SK-N-SH treated with all-trans-retinoic acid at 6 μM for 48 hours (cell line): Measurements from ENCODE around the gene LENG9.

Source experiments
- ATAC-seq: fragments of 200-7000 bp; cut with Tn5 transposase; 3 replicates; pipeline ENCODE4 v1.9.1; 2020; ENCODE audit warnings: mild to moderate bottlenecking, moderate library complexity
- BACH2 ChIP-seq: fragments of 250-450 bp; sonication (Bioruptor Pico); IDR thresholded peaks from 2 replicates; pipeline ENCODE4 v1.9.0; 2021; ENCODE audit warnings: mild to moderate bottlenecking, borderline replicate concordance
- CSDC2 ChIP-seq: fragments of 250-450 bp; sonication (Bioruptor Pico); IDR thresholded peaks from 2 replicates; pipeline ENCODE4 v1.5.0; 2020; ENCODE audit warnings: mild to moderate bottlenecking, moderate library complexity
- CSRNP3 ChIP-seq: fragments of 250-450 bp; sonication (Bioruptor Pico); IDR thresholded peaks from 2 replicates; pipeline ENCODE4 v1.5.1; 2021; ENCODE audit warnings: mild to moderate bottlenecking, moderate library complexity
- ESRRG ChIP-seq: fragments of 250-450 bp; sonication (Bioruptor Pico); IDR thresholded peaks from 2 replicates; pipeline ENCODE4 v1.6.1; 2021; ENCODE audit warnings: mild to moderate bottlenecking
- ISL1 ChIP-seq: fragments of 250-450 bp; sonication (Bioruptor Pico); IDR thresholded peaks from 2 replicates; pipeline ENCODE4 v2.1.2; 2022; ENCODE audit warnings: mild to moderate bottlenecking, moderate library complexity
- POU6F1 ChIP-seq: fragments of 250-450 bp; sonication (Bioruptor Pico); IDR thresholded peaks from 2 replicates; pipeline ENCODE4 v1.8.0; 2021; ENCODE audit warnings: low read depth, mild to moderate bottlenecking, moderate library complexity, borderline replicate concordance
- PPARA ChIP-seq: fragments of 250-450 bp; sonication (Bioruptor Pico); IDR thresholded peaks from 2 replicates; pipeline ENCODE4 v1.5.0; 2020; ENCODE audit warnings: mild to moderate bottlenecking, borderline replicate concordance
- RARB ChIP-seq: fragments of 250-450 bp; sonication (Bioruptor Pico); IDR thresholded peaks from 2 replicates; pipeline ENCODE4 v1.8.0; 2021; ENCODE audit warnings: mild to moderate bottlenecking, moderate library complexity
- SNAI2 ChIP-seq: fragments of 250-450 bp; sonication (Bioruptor Pico); IDR thresholded peaks from 2 replicates; pipeline ENCODE4 v1.5.0; 2020; ENCODE audit warnings: mild to moderate bottlenecking, moderate library complexity
- TCF4 ChIP-seq: fragments of 250-450 bp; sonication (Bioruptor Pico); IDR thresholded peaks from 2 replicates; pipeline ENCODE4 v1.8.0; 2021; ENCODE audit warnings: mild to moderate bottlenecking, moderate library complexity, borderline replicate concordance
- TOX ChIP-seq: fragments of 250-450 bp; sonication (Bioruptor Pico); IDR thresholded peaks from 2 replicates; pipeline ENCODE4 v1.8.0; 2021; ENCODE audit warnings: mild to moderate bottlenecking, moderate library complexity, borderline replicate concordance
- TSHZ2 ChIP-seq: fragments of 250-450 bp; sonication (Bioruptor Pico); IDR thresholded peaks from 2 replicates; pipeline ENCODE4 v1.5.0; 2020; ENCODE audit warnings: mild to moderate bottlenecking, moderate library complexity
- ZC3H10 ChIP-seq: fragments of 250-450 bp; sonication (Bioruptor Pico); IDR thresholded peaks from 2 replicates; pipeline ENCODE4 v1.5.1; 2021; ENCODE audit warnings: mild to moderate bottlenecking, moderate library complexity
- ZFP3 ChIP-seq: fragments of 250-450 bp; sonication (Bioruptor Pico); IDR thresholded peaks from 2 replicates; pipeline ENCODE4 v1.5.0; 2020; ENCODE audit warnings: mild to moderate bottlenecking, moderate library complexity
- ZFP30 ChIP-seq: fragments of 450-650 bp; formaldehyde crosslinking; IDR thresholded peaks from 2 replicates; pipeline ENCODE4 v1.5.0; 2022; ENCODE audit warnings: mild to moderate bottlenecking, moderate library complexity
- ZNF565 ChIP-seq: fragments of 450-650 bp; formaldehyde crosslinking; conservative IDR thresholded peaks from 2 replicates; pipeline ENCODE4 v1.5.0; 2020; ENCODE audit warnings: low read depth, mild to moderate bottlenecking, moderate library complexity
- ZNF70 ChIP-seq: fragments of 450-650 bp; formaldehyde crosslinking; IDR thresholded peaks from 2 replicates; pipeline ENCODE4 v1.5.0; 2020; ENCODE audit warnings: mild to moderate bottlenecking, moderate library complexity
- ZNF8 ChIP-seq: fragments of 450-650 bp; formaldehyde crosslinking; IDR thresholded peaks from 2 replicates; pipeline ENCODE4 v1.5.0; 2020; ENCODE audit warnings: mild to moderate bottlenecking, moderate library complexity
- TF ChIP-seq, protein P1 (sequence below): fragments of 250-450 bp; sonication (Bioruptor Pico); IDR thresholded peaks from 2 replicates; pipeline ENCODE4 v1.8.0; 2020; ENCODE audit warnings: mild to moderate bottlenecking, moderate library complexity, borderline replicate concordance

The LENG9 gene

DNA sequence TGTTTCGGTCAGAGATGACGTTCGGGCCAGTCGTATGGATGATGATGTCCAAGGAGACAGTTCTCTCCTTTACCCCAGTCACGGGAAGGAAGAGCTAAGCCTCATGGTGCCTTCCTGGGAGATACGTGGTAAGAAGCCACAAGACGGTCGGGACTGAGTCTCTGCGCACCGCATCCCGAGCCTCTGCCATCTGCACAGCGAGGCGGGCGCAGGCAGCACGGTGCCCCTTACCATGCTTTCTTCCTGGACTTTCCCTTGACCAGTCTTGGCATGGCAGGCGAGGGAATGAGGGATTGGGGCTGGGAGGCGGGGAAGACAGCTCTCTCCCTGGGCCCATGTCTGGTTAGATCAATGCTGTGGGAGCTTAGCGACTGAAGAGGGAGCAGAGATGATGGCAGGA lies 29.0 kb upstream of the LENG9 start:
- no peak for TF ChIP-seq CSRNP3 (CRISPR knock-in tag)
- TF ChIP-seq TCF4: no peak
- TF ChIP-seq TSHZ2: no peak
- TF ChIP-seq RARB (CRISPR knock-in tag): no peak
- TF ChIP-seq SNAI2 (CRISPR knock-in tag): no peak
- no peak for ATAC-seq

GRCh38 chr19:54489766-54490165 lies 26.2 kb upstream of the LENG9 start:
- ATAC-seq: no peak
- TF ChIP-seq ZNF70: no peak
- no peak for TF ChIP-seq ZC3H10 (CRISPR knock-in tag)
- TF ChIP-seq BACH2 (CRISPR knock-in tag): no peak
- TF ChIP-seq, protein P1, sequence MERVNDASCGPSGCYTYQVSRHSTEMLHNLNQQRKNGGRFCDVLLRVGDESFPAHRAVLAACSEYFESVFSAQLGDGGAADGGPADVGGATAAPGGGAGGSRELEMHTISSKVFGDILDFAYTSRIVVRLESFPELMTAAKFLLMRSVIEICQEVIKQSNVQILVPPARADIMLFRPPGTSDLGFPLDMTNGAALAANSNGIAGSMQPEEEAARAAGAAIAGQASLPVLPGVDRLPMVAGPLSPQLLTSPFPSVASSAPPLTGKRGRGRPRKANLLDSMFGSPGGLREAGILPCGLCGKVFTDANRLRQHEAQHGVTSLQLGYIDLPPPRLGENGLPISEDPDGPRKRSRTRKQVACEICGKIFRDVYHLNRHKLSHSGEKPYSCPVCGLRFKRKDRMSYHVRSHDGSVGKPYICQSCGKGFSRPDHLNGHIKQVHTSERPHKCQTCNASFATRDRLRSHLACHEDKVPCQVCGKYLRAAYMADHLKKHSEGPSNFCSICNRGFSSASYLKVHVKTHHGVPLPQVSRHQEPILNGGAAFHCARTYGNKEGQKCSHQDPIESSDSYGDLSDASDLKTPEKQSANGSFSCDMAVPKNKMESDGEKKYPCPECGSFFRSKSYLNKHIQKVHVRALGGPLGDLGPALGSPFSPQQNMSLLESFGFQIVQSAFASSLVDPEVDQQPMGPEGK: no peak

GRCh38 chr19:54489341-54489740 lies 25.8 kb upstream of the LENG9 start:
- TF ChIP-seq ZNF8 (CRISPR knock-in tag) (no peak), ZFP30 (CRISPR knock-in tag) (no peak), TCF4 (no peak), ZC3H10 (CRISPR knock-in tag) (no peak), CSRNP3 (CRISPR knock-in tag) (no peak), ZFP3 (no peak), ISL1 (no peak), POU6F1 (CRISPR knock-in tag) (no peak), PPARA (no peak), CSDC2 (CRISPR knock-in tag) (no peak), TOX (CRISPR knock-in tag) (no peak), SNAI2 (CRISPR knock-in tag) (no peak), ZNF565 (no peak), ESRRG (no peak), TSHZ2 (no peak)
- TF ChIP-seq, protein P1: no peak
- no peak for ATAC-seq
